SK-N-SH treated with all-trans-retinoic acid at 6 μM for 48 hours (cell line): ENCODE results near the gene METAP1D.

Experiments
- ATAC-seq: fragments of 200-7000 bp; cut with Tn5 transposase; 3 replicates; pipeline ENCODE4 v1.9.1; 2020; ENCODE audit warnings: mild to moderate bottlenecking, moderate library complexity
- ARNTL ChIP-seq: fragments of 450-650 bp; formaldehyde crosslinking; IDR thresholded peaks from 2 replicates; pipeline ENCODE4 v1.5.0; 2020; ENCODE audit warnings: low read depth, mild to moderate bottlenecking, moderate library complexity, borderline replicate concordance
- BACH2 ChIP-seq: fragments of 250-450 bp; sonication (Bioruptor Pico); IDR thresholded peaks from 2 replicates; pipeline ENCODE4 v1.9.0; 2021; ENCODE audit warnings: mild to moderate bottlenecking, borderline replicate concordance
- CSDC2 ChIP-seq: fragments of 250-450 bp; sonication (Bioruptor Pico); IDR thresholded peaks from 2 replicates; pipeline ENCODE4 v1.5.0; 2020; ENCODE audit warnings: mild to moderate bottlenecking, moderate library complexity
- ESRRG ChIP-seq: fragments of 250-450 bp; sonication (Bioruptor Pico); IDR thresholded peaks from 2 replicates; pipeline ENCODE4 v1.6.1; 2021; ENCODE audit warnings: mild to moderate bottlenecking
- GLIS3 ChIP-seq: fragments of 250-450 bp; sonication (Bioruptor Pico); IDR thresholded peaks from 2 replicates; pipeline ENCODE4 v1.5.0; 2020; ENCODE audit warnings: mild to moderate bottlenecking, moderate library complexity
- ISL1 ChIP-seq: fragments of 250-450 bp; sonication (Bioruptor Pico); IDR thresholded peaks from 2 replicates; pipeline ENCODE4 v2.1.2; 2022; ENCODE audit warnings: mild to moderate bottlenecking, moderate library complexity
- OSR1 ChIP-seq: fragments of 250-450 bp; sonication (Bioruptor Pico); IDR thresholded peaks from 2 replicates; pipeline ENCODE4 v1.8.0; 2022; ENCODE audit warnings: moderate library complexity, mild to moderate bottlenecking, inconsistent platforms
- PPARA ChIP-seq: fragments of 250-450 bp; sonication (Bioruptor Pico); IDR thresholded peaks from 2 replicates; pipeline ENCODE4 v1.5.0; 2020; ENCODE audit warnings: mild to moderate bottlenecking, borderline replicate concordance
- RARB ChIP-seq: fragments of 250-450 bp; sonication (Bioruptor Pico); IDR thresholded peaks from 2 replicates; pipeline ENCODE4 v1.8.0; 2021; ENCODE audit warnings: mild to moderate bottlenecking, moderate library complexity
- SNAI2 ChIP-seq: fragments of 250-450 bp; sonication (Bioruptor Pico); IDR thresholded peaks from 2 replicates; pipeline ENCODE4 v1.5.0; 2020; ENCODE audit warnings: mild to moderate bottlenecking, moderate library complexity
- TCF4 ChIP-seq: fragments of 250-450 bp; sonication (Bioruptor Pico); IDR thresholded peaks from 2 replicates; pipeline ENCODE4 v1.8.0; 2021; ENCODE audit warnings: mild to moderate bottlenecking, moderate library complexity, borderline replicate concordance
- TOX ChIP-seq: fragments of 250-450 bp; sonication (Bioruptor Pico); IDR thresholded peaks from 2 replicates; pipeline ENCODE4 v1.8.0; 2021; ENCODE audit warnings: mild to moderate bottlenecking, moderate library complexity, borderline replicate concordance
- ZFP3 ChIP-seq: fragments of 250-450 bp; sonication (Bioruptor Pico); IDR thresholded peaks from 2 replicates; pipeline ENCODE4 v1.5.0; 2020; ENCODE audit warnings: mild to moderate bottlenecking, moderate library complexity
- ZFP30 ChIP-seq: fragments of 450-650 bp; formaldehyde crosslinking; IDR thresholded peaks from 2 replicates; pipeline ENCODE4 v1.5.0; 2022; ENCODE audit warnings: mild to moderate bottlenecking, moderate library complexity
- ZNF565 ChIP-seq: fragments of 450-650 bp; formaldehyde crosslinking; conservative IDR thresholded peaks from 2 replicates; pipeline ENCODE4 v1.5.0; 2020; ENCODE audit warnings: low read depth, mild to moderate bottlenecking, moderate library complexity
- ZNF70 ChIP-seq: fragments of 450-650 bp; formaldehyde crosslinking; IDR thresholded peaks from 2 replicates; pipeline ENCODE4 v1.5.0; 2020; ENCODE audit warnings: mild to moderate bottlenecking, moderate library complexity
- ZNF8 ChIP-seq: fragments of 450-650 bp; formaldehyde crosslinking; IDR thresholded peaks from 2 replicates; pipeline ENCODE4 v1.5.0; 2020; ENCODE audit warnings: mild to moderate bottlenecking, moderate library complexity
- TF ChIP-seq, protein P1 (sequence below): fragments of 250-450 bp; sonication (Bioruptor Pico); IDR thresholded peaks from 2 replicates; pipeline ENCODE4 v1.5.0; 2020; ENCODE audit warnings: mild to moderate bottlenecking, moderate library complexity
- TF ChIP-seq, protein P2 (sequence below): fragments of 250-450 bp; sonication (Bioruptor Pico); IDR thresholded peaks from 2 replicates; pipeline ENCODE4 v1.8.0; 2021; ENCODE audit warnings: low read depth, mild to moderate bottlenecking, moderate library complexity, borderline replicate concordance
- TF ChIP-seq, protein P3 (sequence below): fragments of 250-450 bp; sonication (Bioruptor Pico); IDR thresholded peaks from 2 replicates; pipeline ENCODE4 v1.5.1; 2020; ENCODE audit warnings: low read depth, mild to moderate bottlenecking, moderate library complexity
- TF ChIP-seq, protein P4 (sequence below): fragments of 250-450 bp; sonication (Bioruptor Pico); IDR thresholded peaks from 2 replicates; pipeline ENCODE4 v1.8.0; 2020; ENCODE audit warnings: mild to moderate bottlenecking, moderate library complexity, borderline replicate concordance
- TF ChIP-seq, protein P5 (sequence below): fragments of 250-450 bp; sonication (Bioruptor Pico); IDR thresholded peaks from 2 replicates; pipeline ENCODE4 v1.5.1; 2021; ENCODE audit warnings: mild to moderate bottlenecking, moderate library complexity

The METAP1D gene

DNA sequence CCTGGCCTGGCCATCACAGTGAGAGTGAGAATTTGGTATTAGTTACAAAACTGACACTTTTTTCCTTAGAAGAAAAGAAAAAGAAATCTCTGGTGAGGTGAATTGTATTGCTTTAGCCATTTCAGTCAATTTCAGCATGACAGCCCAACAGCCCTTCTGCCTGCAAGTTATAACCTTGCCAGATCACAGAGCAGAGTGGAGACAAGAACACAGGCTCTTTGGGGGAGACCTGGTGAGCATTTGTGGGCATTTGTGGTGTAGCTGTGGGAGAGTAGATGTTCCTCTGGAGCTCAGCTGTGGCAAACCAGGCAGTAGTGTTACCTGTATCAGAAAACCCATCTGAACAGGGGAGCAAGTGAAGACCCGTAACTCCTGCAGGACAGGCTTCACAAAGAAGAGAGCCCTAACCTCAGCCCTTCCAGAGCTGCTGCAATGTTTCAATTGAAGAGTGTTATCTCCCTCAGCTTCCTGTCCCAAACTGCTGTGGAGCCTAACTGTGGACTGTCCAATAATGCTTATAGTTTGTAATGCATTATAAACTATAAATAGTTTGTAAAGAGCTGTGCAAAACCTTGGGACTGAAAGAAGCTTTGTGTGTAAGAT, 62.8 kb downstream of the METAP1D start:
- no peak for TF ChIP-seq SNAI2 (CRISPR knock-in tag)
- no peak for TF ChIP-seq ZNF70 (CRISPR knock-in tag)
- TF ChIP-seq ZFP3, result no peak
- no peak for TF ChIP-seq RARB
- TF ChIP-seq BACH2 (CRISPR knock-in tag), result no peak
- no peak for ATAC-seq

DNA sequence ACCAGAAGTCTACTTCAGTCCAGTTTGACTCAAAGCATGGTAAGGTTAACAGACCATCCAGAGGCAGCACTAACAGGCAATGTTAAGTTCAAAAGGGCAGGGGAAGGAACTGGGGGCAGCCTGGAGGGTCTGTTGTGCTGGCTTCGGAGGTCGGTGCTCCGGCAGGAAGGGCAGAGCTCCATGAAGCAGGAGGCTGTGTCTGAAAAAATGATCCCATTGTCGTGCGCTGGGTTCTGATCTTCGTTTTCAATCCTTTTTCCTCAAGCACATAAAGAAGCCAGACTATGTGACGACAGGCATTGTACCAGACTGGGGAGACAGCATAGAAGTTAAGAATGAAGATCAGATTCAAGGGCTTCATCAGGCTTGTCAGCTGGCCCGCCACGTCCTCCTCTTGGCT, 63.7 kb downstream of the METAP1D start:
- ATAC-seq, result no peak
- TF ChIP-seq CSDC2 (CRISPR knock-in tag), result no peak
- TF ChIP-seq TCF4 (CRISPR knock-in tag), result no peak
- TF ChIP-seq, protein P1, sequence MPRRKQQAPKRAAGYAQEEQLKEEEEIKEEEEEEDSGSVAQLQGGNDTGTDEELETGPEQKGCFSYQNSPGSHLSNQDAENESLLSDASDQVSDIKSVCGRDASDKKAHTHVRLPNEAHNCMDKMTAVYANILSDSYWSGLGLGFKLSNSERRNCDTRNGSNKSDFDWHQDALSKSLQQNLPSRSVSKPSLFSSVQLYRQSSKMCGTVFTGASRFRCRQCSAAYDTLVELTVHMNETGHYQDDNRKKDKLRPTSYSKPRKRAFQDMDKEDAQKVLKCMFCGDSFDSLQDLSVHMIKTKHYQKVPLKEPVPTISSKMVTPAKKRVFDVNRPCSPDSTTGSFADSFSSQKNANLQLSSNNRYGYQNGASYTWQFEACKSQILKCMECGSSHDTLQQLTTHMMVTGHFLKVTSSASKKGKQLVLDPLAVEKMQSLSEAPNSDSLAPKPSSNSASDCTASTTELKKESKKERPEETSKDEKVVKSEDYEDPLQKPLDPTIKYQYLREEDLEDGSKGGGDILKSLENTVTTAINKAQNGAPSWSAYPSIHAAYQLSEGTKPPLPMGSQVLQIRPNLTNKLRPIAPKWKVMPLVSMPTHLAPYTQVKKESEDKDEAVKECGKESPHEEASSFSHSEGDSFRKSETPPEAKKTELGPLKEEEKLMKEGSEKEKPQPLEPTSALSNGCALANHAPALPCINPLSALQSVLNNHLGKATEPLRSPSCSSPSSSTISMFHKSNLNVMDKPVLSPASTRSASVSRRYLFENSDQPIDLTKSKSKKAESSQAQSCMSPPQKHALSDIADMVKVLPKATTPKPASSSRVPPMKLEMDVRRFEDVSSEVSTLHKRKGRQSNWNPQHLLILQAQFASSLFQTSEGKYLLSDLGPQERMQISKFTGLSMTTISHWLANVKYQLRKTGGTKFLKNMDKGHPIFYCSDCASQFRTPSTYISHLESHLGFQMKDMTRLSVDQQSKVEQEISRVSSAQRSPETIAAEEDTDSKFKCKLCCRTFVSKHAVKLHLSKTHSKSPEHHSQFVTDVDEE (CRISPR knock-in tag), result no peak
- no peak for TF ChIP-seq RARB
- no peak for TF ChIP-seq ZNF8 (CRISPR knock-in tag)
- no peak for TF ChIP-seq ZFP3
- TF ChIP-seq PPARA, result no peak
- TF ChIP-seq OSR1 (CRISPR knock-in tag), result no peak
- TF ChIP-seq, protein P2, sequence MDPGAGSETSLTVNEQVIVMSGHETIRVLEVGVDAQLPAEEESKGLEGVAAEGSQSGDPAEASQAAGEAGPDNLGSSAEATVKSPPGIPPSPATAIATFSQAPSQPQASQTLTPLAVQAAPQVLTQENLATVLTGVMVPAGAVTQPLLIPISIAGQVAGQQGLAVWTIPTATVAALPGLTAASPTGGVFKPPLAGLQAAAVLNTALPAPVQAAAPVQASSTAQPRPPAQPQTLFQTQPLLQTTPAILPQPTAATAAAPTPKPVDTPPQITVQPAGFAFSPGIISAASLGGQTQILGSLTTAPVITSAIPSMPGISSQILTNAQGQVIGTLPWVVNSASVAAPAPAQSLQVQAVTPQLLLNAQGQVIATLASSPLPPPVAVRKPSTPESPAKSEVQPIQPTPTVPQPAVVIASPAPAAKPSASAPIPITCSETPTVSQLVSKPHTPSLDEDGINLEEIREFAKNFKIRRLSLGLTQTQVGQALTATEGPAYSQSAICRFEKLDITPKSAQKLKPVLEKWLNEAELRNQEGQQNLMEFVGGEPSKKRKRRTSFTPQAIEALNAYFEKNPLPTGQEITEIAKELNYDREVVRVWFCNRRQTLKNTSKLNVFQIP (CRISPR knock-in tag), result no peak
- TF ChIP-seq, protein P3, sequence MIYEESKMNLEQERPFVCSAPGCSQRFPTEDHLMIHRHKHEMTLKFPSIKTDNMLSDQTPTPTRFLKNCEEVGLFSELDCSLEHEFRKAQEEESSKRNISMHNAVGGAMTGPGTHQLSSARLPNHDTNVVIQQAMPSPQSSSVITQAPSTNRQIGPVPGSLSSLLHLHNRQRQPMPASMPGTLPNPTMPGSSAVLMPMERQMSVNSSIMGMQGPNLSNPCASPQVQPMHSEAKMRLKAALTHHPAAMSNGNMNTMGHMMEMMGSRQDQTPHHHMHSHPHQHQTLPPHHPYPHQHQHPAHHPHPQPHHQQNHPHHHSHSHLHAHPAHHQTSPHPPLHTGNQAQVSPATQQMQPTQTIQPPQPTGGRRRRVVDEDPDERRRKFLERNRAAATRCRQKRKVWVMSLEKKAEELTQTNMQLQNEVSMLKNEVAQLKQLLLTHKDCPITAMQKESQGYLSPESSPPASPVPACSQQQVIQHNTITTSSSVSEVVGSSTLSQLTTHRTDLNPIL (CRISPR knock-in tag), result no peak
- no peak for TF ChIP-seq ESRRG
- TF ChIP-seq ZNF70 (CRISPR knock-in tag), result no peak
- TF ChIP-seq ZNF565 (CRISPR knock-in tag), result no peak
- no peak for TF ChIP-seq GLIS3 (CRISPR knock-in tag)
- TF ChIP-seq, protein P4, sequence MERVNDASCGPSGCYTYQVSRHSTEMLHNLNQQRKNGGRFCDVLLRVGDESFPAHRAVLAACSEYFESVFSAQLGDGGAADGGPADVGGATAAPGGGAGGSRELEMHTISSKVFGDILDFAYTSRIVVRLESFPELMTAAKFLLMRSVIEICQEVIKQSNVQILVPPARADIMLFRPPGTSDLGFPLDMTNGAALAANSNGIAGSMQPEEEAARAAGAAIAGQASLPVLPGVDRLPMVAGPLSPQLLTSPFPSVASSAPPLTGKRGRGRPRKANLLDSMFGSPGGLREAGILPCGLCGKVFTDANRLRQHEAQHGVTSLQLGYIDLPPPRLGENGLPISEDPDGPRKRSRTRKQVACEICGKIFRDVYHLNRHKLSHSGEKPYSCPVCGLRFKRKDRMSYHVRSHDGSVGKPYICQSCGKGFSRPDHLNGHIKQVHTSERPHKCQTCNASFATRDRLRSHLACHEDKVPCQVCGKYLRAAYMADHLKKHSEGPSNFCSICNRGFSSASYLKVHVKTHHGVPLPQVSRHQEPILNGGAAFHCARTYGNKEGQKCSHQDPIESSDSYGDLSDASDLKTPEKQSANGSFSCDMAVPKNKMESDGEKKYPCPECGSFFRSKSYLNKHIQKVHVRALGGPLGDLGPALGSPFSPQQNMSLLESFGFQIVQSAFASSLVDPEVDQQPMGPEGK (CRISPR knock-in tag), result no peak
- no peak for TF ChIP-seq ARNTL (CRISPR knock-in tag)
- no peak for TF ChIP-seq TOX
- no peak for TF ChIP-seq ISL1 (CRISPR knock-in tag)
- TF ChIP-seq, protein P5, sequence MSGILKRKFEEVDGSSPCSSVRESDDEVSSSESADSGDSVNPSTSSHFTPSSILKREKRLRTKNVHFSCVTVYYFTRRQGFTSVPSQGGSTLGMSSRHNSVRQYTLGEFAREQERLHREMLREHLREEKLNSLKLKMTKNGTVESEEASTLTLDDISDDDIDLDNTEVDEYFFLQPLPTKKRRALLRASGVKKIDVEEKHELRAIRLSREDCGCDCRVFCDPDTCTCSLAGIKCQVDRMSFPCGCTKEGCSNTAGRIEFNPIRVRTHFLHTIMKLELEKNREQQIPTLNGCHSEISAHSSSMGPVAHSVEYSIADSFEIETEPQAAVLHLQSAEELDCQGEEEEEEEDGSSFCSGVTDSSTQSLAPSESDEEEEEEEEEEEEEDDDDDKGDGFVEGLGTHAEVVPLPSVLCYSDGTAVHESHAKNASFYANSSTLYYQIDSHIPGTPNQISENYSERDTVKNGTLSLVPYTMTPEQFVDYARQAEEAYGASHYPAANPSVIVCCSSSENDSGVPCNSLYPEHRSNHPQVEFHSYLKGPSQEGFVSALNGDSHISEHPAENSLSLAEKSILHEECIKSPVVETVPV (CRISPR knock-in tag), result no peak
- TF ChIP-seq ZFP30 (CRISPR knock-in tag), result no peak

DNA sequence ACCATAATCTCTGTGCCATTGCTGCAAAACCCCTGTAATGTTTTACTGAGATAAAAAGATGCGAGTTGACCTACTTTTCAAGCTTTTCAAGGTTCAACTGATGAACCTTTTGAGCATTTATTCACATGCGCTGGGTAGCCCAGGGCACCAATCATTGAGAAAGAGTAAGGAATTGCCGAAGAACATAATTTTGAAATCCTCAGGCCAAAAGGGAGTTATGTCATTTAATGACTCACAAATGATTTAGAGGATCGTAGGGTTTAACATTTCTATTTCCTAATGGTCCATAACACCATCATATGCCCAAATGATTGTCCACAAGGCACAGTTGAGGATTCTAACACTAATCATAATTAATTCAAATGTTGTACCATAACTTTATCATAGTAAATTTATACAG, 65.4 kb downstream of the METAP1D start:
- ATAC-seq, result no peak
- no peak for TF ChIP-seq CSDC2 (CRISPR knock-in tag)
- TF ChIP-seq OSR1 (CRISPR knock-in tag), result no peak
- TF ChIP-seq ARNTL (CRISPR knock-in tag), result no peak
- no peak for TF ChIP-seq SNAI2 (CRISPR knock-in tag)
- TF ChIP-seq RARB, result no peak
- TF ChIP-seq ZFP30 (CRISPR knock-in tag), result no peak
- TF ChIP-seq ZNF8 (CRISPR knock-in tag), result no peak
- TF ChIP-seq, protein P5 (CRISPR knock-in tag), result no peak
- TF ChIP-seq ZNF565 (CRISPR knock-in tag), result no peak
